ENCODE data around the gene GALNT1. TPM values are rescaled to one million over a fixed set of nuclear protein-coding genes. Genes with fewer than 3 reads are reported as not detected.

The GALNT1 gene
- total and polyA plus RNA-seq, 10 of the 15 experiments (the other 5 are each of a cell fraction or from before 2014, with no cell fraction given), result 8.0 to 53.7 (median 29.9) TPM

GRCh38 chr18:35585608-35586007, 4.1 kb downstream of the GALNT1 start:
- ATAC-seq (no peak), FAIRE-seq (no peak), DNase-seq (ENCODE audit: low read depth, low spot score) (no peak)
- Histone ChIP-seq H2AFZ (ENCODE audit: control insufficient read depth, low read depth, low read length) (no peak overlapping the region), H3K79me2 (ENCODE audit: control insufficient read depth, insufficient read depth, low read length) (peaks cover 29% of the 10 kb centered on the region), H3K9ac (ENCODE audit: control insufficient read depth, insufficient read depth, low read length) (no peak overlapping the region), H3K4me2 (ENCODE audit: control insufficient read depth, insufficient read depth) (no peak overlapping the region), H4K20me1 (ENCODE audit: control insufficient read depth, insufficient read depth) (no peaks in the 10 kb centered on the region; the same call in 1 of the 2 replicates), H3K36me3 (ENCODE audit: control insufficient read depth in 2 of 2, insufficient read depth in 2 of 2, low read length in 1 of 2) (no peaks in the 10 kb centered on the region), H3K4me3 (no peak overlapping the region), H3K27ac (ENCODE audit: control insufficient read depth, insufficient read depth) (no peak overlapping the region), H3K9me3 (replicated peaks; ENCODE audit: control insufficient read depth, insufficient read depth, low read length) (peaks cover 8% of the 10 kb centered on the region), H3K27me3 (replicated peaks in 1 of 2; ENCODE audit: control insufficient read depth in 2 of 2, insufficient read depth in 2 of 2, low read length in 1 of 2) (no peaks in the 10 kb centered on the region), H3K4me1 (ENCODE audit: control insufficient read depth, insufficient read depth, low read length) (peaks cover 7% of the 10 kb centered on the region)
- TF ChIP-seq ZBTB33 (IDR thresholded peaks at IDR 0.05) (no peak), ZNF24 (IDR thresholded peaks at IDR 0.05) (no peak), NFYB (IDR thresholded peaks at IDR 0.05; ENCODE audit: insufficient read depth, low read depth, low read length) (no peak), RAD21 (IDR thresholded peaks at IDR 0.05; ENCODE audit: insufficient read depth, low read depth, low read length) (no peak)
- intact Hi-C loops (cut with micrococcal nuclease; ENCODE audit: unreplicated experiment), result loop anchor here (5.0 to 10.0 kb wide), 4 partner anchors 79 to 387 kb away; partner anchors contain the start of gene RMP24
- ChIA-PET RAD21 (ENCODE audit: unreplicated experiment) (no interaction called here), CTCF (interaction anchor here (1.1 kb wide), 1 partner anchor 92 kb away, joined by 3 read pairs; no protein-coding TSS in a partner anchor), SMC1A (ENCODE audit: uncharacterized antibody, unreplicated experiment) (interaction anchor here (1.9 kb wide), 1 partner anchor 10 kb away, joined by 6 read pairs; no protein-coding TSS in a partner anchor), POLR2A (no interaction called here)
- in situ Hi-C loops (cut with MboI), result loop anchor here (10.0 to 25.0 kb wide), 2 partner anchors 389 to 1227 kb away; partner anchors contain the start of gene RMP24
- WGBS (ENCODE audit: insufficient coverage, insufficient replicate concordance, low lambda C conversion rate, missing lambda C conversion rate), result 100% methylated on average over 1 of the region's 1 CpG
- no TSS peak for BruUV-seq (replicated peaks)

GRCh38 chr18:35588122-35588521, 6.6 kb downstream of the GALNT1 start:
- Histone ChIP-seq H3K9ac (ENCODE audit: control insufficient read depth, insufficient read depth, low read length) (no peak overlapping the region), H3K79me2 (ENCODE audit: control insufficient read depth, insufficient read depth, low read length) (peaks cover 32% of the 10 kb centered on the region), H3K4me1 (ENCODE audit: control insufficient read depth, insufficient read depth, low read length) (peaks cover 24% of the 10 kb centered on the region), H4K20me1 (ENCODE audit: control insufficient read depth, insufficient read depth) (no peaks in the 10 kb centered on the region), H3K4me3 (no peak overlapping the region), H3K27me3 (replicated peaks in 1 of 2; ENCODE audit: control insufficient read depth in 2 of 2, insufficient read depth in 2 of 2, low read length in 1 of 2) (no peaks in the 10 kb centered on the region), H3K4me2 (ENCODE audit: control insufficient read depth, insufficient read depth) (no peak overlapping the region), H3K9me3 (replicated peaks; ENCODE audit: control insufficient read depth, insufficient read depth, low read length) (peaks cover 8% of the 10 kb centered on the region), H2AFZ (ENCODE audit: control insufficient read depth, low read depth, low read length) (no peak overlapping the region), H3K27ac (ENCODE audit: control insufficient read depth, insufficient read depth) (no peak overlapping the region), H3K36me3 (ENCODE audit: control insufficient read depth in 2 of 2, insufficient read depth in 2 of 2, low read length in 1 of 2) (no peaks in the 10 kb centered on the region)
- no peak for TF ChIP-seq RCOR1 (conservative IDR thresholded peaks at IDR 0.05; ENCODE audit: low read depth, low read length)
- TF ChIP-seq CBX5 (IDR thresholded peaks at IDR 0.05; ENCODE audit: low read depth), result peak; percentile 85; the same call in 1 of the 2 replicates
- TF ChIP-seq CBFB (IDR thresholded peaks at IDR 0.05; ENCODE audit: low read depth), result no peak
- no peak for TF ChIP-seq EED (IDR thresholded peaks at IDR 0.05; ENCODE audit: low read depth)
- ATAC-seq (no peak), FAIRE-seq (no peak), DNase-seq (ENCODE audit: low read depth, low spot score) (no peak)
- SMC1A ChIA-PET (ENCODE audit: uncharacterized antibody, unreplicated experiment), result no interaction called here
- intact Hi-C loops (cut with micrococcal nuclease; ENCODE audit: unreplicated experiment) (loop anchor here (2.0 to 10.0 kb wide), 5 partner anchors 29 to 384 kb away; partner anchors contain the start of gene RMP24), in situ Hi-C loops (cut with MboI) (loop anchor here (10.0 to 25.0 kb wide), 2 partner anchors 387 to 1224 kb away; partner anchors contain the start of gene RMP24)
- WGBS (ENCODE audit: insufficient coverage, insufficient replicate concordance, low lambda C conversion rate, missing lambda C conversion rate), result 94% methylated on average over 4 of the region's 4 CpGs
- no TSS peak for BruUV-seq (replicated peaks)
- RAD21 ChIA-PET (ENCODE audit: unreplicated experiment), result interaction anchor here (1.5 kb wide), 1 partner anchor 94 kb away, joined by 5 read pairs; no protein-coding TSS in a partner anchor
- CTCF ChIA-PET, result interaction anchor here (1.4 kb wide), 1 partner anchor 362 kb away, joined by 3 read pairs; no protein-coding TSS in a partner anchor
- POLR2A ChIA-PET, result no interaction called here
